PC-9 (cell line): ENCODE results near the gene KIF18A. TPM values are rescaled to one million over a fixed set of nuclear protein-coding genes. Genes with fewer than 3 reads are reported as not detected.
"Not testable (repeated sequence)": the region's sequence is repeated elsewhere in the genome, so short reads cannot be mapped to it uniquely, and the experiment has no call there.

Experiments
- BruUV-seq: library from RNA; stranded (reverse); fragments of 400-500 nt; replicated peaks from 2 replicates; lab custom pipeline; 2021; lab: Mats Ljungman, UMichigan
- CTCF ChIA-PET: fragments of 300-600 bp; sonication (Branson Sonifier 250); formaldehyde crosslinking; loops from one replicate; lab custom pipeline; 2022; ENCODE audit warnings: antibody characterized with exemption; lab: Charles Lee
- POLR2A ChIA-PET: fragments of 300-600 bp; sonication (Branson Sonifier 250); formaldehyde crosslinking; loops from one replicate; lab custom pipeline; 2022; ENCODE audit warnings: antibody characterized with exemption; ENCODE audit not compliant: unreplicated experiment; lab: Charles Lee
- DNase-seq, 2 experiments: peaks; one replicate each; pipeline versions ENCODE4 v3.0.0 to v3.0.0-alpha.2; 2015 to 2022; ENCODE audit warnings: mixed read lengths in 1 of 2
- H2AFZ ChIP-seq: fragments of 200-600 bp; sonication (generic); 2 replicates; pipeline ENCODE4 v1.8.1; 2017; ENCODE audit warnings: antibody characterized with exemption
- H3F3A ChIP-seq: fragments of 200-600 bp; sonication (generic); 2 replicates; pipeline ENCODE4 v1.8.1; 2017; ENCODE audit warnings: antibody characterized with exemption, mild to moderate bottlenecking, low read depth; ENCODE audit not compliant: insufficient read depth
- H3K27ac ChIP-seq: fragments of 200-600 bp; sonication (generic); 2 replicates; pipeline ENCODE4 v1.6.1; 2016; ENCODE audit warnings: mixed run types
- H3K27me3 ChIP-seq: fragments of 200-600 bp; sonication (generic); 2 replicates; pipeline ENCODE4 v1.6.1; 2016; ENCODE audit warnings: low read depth, mixed run types; ENCODE audit not compliant: insufficient read depth
- H3K36me3 ChIP-seq: fragments of 200-600 bp; sonication (generic); 2 replicates; pipeline ENCODE4 v1.6.1; 2016; ENCODE audit warnings: low read depth, mixed run types
- H3K4me1 ChIP-seq: fragments of 200-600 bp; sonication (generic); replicated peaks from 2 replicates; pipeline ENCODE4 v1.6.1; 2016; ENCODE audit warnings: mixed run types; ENCODE audit not compliant: insufficient read depth
- H3K4me2 ChIP-seq: fragments of 200-600 bp; sonication (generic); 2 replicates; pipeline ENCODE4 v1.6.1; 2017; ENCODE audit warnings: mixed run types
- H3K4me3 ChIP-seq: fragments of 200-600 bp; sonication (generic); 2 replicates; pipeline ENCODE4 v1.6.1; 2016; ENCODE audit warnings: mixed run types
- H3K79me2 ChIP-seq: fragments of 200-600 bp; sonication (generic); 2 replicates; pipeline ENCODE4 v1.6.1; 2017; ENCODE audit warnings: low read depth, mixed run types
- H3K9me2 ChIP-seq: fragments of 200-600 bp; sonication (generic); 2 replicates; pipeline ENCODE4 v1.8.1; 2017; ENCODE audit warnings: mild to moderate bottlenecking; ENCODE audit not compliant: insufficient read depth
- H3K9me3 ChIP-seq: fragments of 200-600 bp; sonication (generic); 2 replicates; pipeline ENCODE4 v1.8.1; 2016; ENCODE audit warnings: low read depth; ENCODE audit not compliant: insufficient read depth
- H4K20me1 ChIP-seq: fragments of 200-600 bp; sonication (generic); 2 replicates; pipeline ENCODE4 v1.8.1; 2017; ENCODE audit not compliant: insufficient read depth
- CTCF ChIP-seq: fragments of 200-600 bp; sonication (generic); conservative IDR thresholded peaks from 2 replicates; pipeline ENCODE4 v1.6.1; 2017; ENCODE audit warnings: mixed run types, antibody characterized with exemption, mild to moderate bottlenecking, moderate library complexity
- EZH2 ChIP-seq: fragments of 200-600 bp; sonication (generic); IDR thresholded peaks from 2 replicates; pipeline ENCODE4 v1.8.0; 2017; ENCODE audit warnings: antibody characterized with exemption, low read depth
- intact Hi-C: fragments of 100-400 bp; cut with micrococcal nuclease; formaldehyde crosslinking; loops from one replicate; pipeline ENCODE4 v1.10.0; 2022; ENCODE audit not compliant: unreplicated experiment
- total RNA-seq: library from RNA; stranded (reverse); gene quantifications from 2 replicates; pipeline ENCODE4 v1.2.3, GENCODE V29; 2021

Gene KIF18A
- total RNA-seq, 1 experiment from 2014 or later, result 31.1 TPM

GRCh38 chr11:28092786-28093185 lies 15.2 kb downstream of the KIF18A start:
- peaks cover 40% of the 10 kb centered on the region for H3K36me3 ChIP-seq
- no peak overlapping the region for H3K4me3 ChIP-seq
- H3K79me2 ChIP-seq, result peaks cover 6% of the 10 kb centered on the region; the same call in 1 of the 2 replicates
- no peaks in the 10 kb centered on the region; the same call in 1 of the 2 replicates for H4K20me1 ChIP-seq
- ChIA-PET POLR2A (no interaction called here), CTCF (no interaction called here)
- no peak for DNase-seq
- H3K9me2 ChIP-seq, result no peaks in the 10 kb centered on the region
- no peak for TF ChIP-seq CTCF
- TF ChIP-seq EZH2, result no peak
- no TSS peak for BruUV-seq
- H3K27me3 ChIP-seq, result no peaks in the 10 kb centered on the region
- H3K27ac ChIP-seq, result no peak overlapping the region
- no peaks in the 10 kb centered on the region for H3F3A ChIP-seq
- no peak overlapping the region for H2AFZ ChIP-seq
- H3K4me2 ChIP-seq, result no peak overlapping the region
- intact Hi-C loops, result no loop called here
- H3K4me1 ChIP-seq, result no peaks in the 10 kb centered on the region
- H3K9me3 ChIP-seq, result no peaks in the 10 kb centered on the region

GRCh38 chr11:28090052-28090749 lies 17.8 kb downstream of the KIF18A start:
- DNase-seq, result no peak
- no peak overlapping the region for H2AFZ ChIP-seq
- no peaks in the 10 kb centered on the region for H3K27me3 ChIP-seq
- no peak overlapping the region for H3K4me2 ChIP-seq
- TF ChIP-seq CTCF (no peak), EZH2 (no peak)
- H4K20me1 ChIP-seq, result no peaks in the 10 kb centered on the region; the same call in 1 of the 2 replicates
- ChIA-PET CTCF (no interaction called here), POLR2A (interaction anchor here (0.6 kb wide), 1 partner anchor 10 kb away, joined by 13 read pairs; no protein-coding TSS in a partner anchor)
- H3K79me2 ChIP-seq, result no peaks in the 10 kb centered on the region; the same call in 1 of the 2 replicates
- H3K9me3 ChIP-seq, result no peaks in the 10 kb centered on the region
- no peak overlapping the region for H3K27ac ChIP-seq
- peaks cover 34% of the 10 kb centered on the region for H3K36me3 ChIP-seq
- no peaks in the 10 kb centered on the region; the same call in 1 of the 2 replicates for H3K9me2 ChIP-seq
- H3K4me1 ChIP-seq, result no peaks in the 10 kb centered on the region
- no TSS peak for BruUV-seq
- no peaks in the 10 kb centered on the region; the same call in 1 of the 2 replicates for H3F3A ChIP-seq
- no peak overlapping the region for H3K4me3 ChIP-seq
- intact Hi-C loops, result no loop called here

- H3K79me2 ChIP-seq, result no peaks in the 10 kb centered on the region; the same call in 1 of the 2 replicates
- no peak overlapping the region for H2AFZ ChIP-seq
- TF ChIP-seq EZH2 (no peak), CTCF (no peak)
- ChIA-PET POLR2A (no interaction called here), CTCF (no interaction called here)
- no peaks in the 10 kb centered on the region for H4K20me1 ChIP-seq
- no TSS peak for BruUV-seq
- no peak overlapping the region for H3K27ac ChIP-seq
- no peaks in the 10 kb centered on the region for H3K9me3 ChIP-seq
- no peak overlapping the region for H3K4me2 ChIP-seq
- no peaks in the 10 kb centered on the region for H3K27me3 ChIP-seq
- H3K9me2 ChIP-seq, result no peaks in the 10 kb centered on the region; the same call in 1 of the 2 replicates
- peaks cover 32% of the 10 kb centered on the region; the same call in 1 of the 2 replicates for H3K36me3 ChIP-seq
- no peak for DNase-seq
- H3F3A ChIP-seq, result no peaks in the 10 kb centered on the region; the same call in 1 of the 2 replicates
- intact Hi-C loops, result no loop called here
- no peaks in the 10 kb centered on the region for H3K4me1 ChIP-seq
- H3K4me3 ChIP-seq, result no peak overlapping the region
These were observed 18.6 kb downstream of the KIF18A start for GRCh38 chr11:28089378-28089777.

DNA sequence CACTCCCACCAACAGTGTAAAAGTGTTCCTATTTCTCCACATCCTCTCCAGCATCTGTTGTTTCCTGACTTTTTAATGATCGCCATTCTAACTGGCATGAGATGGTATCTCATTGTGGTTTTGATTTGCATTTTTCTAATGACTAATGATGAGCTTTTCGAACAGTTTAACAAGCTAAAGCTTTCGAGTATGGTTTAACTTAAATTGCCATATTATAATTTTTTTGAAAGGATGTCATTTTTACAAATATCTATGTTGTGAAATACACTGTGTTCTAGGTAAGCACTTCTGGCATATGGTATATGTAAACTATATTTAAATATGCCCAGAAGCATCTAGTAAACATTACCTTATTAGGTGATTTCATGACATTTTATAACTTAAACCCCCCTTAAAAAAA lies 20.3 kb downstream of the KIF18A start:
- POLR2A ChIA-PET, H3K9me2 ChIP-seq, H3F3A ChIP-seq, H3K9me3 ChIP-seq, BruUV-seq, intact Hi-C loops, H3K4me2 ChIP-seq, H3K27me3 ChIP-seq, H4K20me1 ChIP-seq, H3K4me3 ChIP-seq, H2AFZ ChIP-seq, CTCF ChIA-PET, H3K4me1 ChIP-seq, H3K79me2 ChIP-seq, DNase-seq, H3K27ac ChIP-seq: not testable (repeated sequence)
- H3K36me3 ChIP-seq, result peaks cover 32% of the 10 kb centered on the region; the same call in 1 of the 2 replicates

DNA sequence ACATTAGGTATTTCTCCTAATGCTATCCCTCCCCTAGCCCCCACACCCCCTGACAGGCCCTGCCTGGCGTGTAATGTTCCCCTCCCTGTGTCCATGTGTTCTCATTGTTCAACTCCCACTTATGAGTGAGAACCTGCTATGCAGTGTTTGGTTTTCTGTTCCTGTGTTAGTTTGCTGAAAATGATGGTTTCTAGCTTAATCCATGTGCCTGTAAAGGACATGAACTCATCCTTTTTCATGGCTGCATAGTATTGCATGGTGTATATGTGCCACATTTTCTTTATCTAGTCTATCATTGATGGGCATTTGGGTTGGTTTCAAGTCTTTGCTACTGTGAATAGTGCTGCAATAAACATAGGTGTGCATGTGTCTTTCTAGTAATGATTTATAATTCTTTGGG lies 20.8 kb downstream of the KIF18A start:
- POLR2A ChIA-PET, H3K27ac ChIP-seq, H3K9me3 ChIP-seq, intact Hi-C loops, H2AFZ ChIP-seq, H3F3A ChIP-seq, H3K9me2 ChIP-seq, H4K20me1 ChIP-seq, H3K27me3 ChIP-seq, H3K79me2 ChIP-seq, DNase-seq, CTCF ChIA-PET, BruUV-seq, H3K4me1 ChIP-seq, H3K4me3 ChIP-seq, H3K4me2 ChIP-seq: not testable (repeated sequence)
- peaks cover 32% of the 10 kb centered on the region; the same call in 1 of the 2 replicates for H3K36me3 ChIP-seq
